GM21528 (cell line): ENCODE data around the gene AASDHPPT.
A peak's percentile ranks its signal among the peaks of the same experiment; 100 is the strongest.
"Not testable (repeated sequence)": the region's sequence is repeated elsewhere in the genome, so short reads cannot be mapped to it uniquely, and the experiment has no call there.

Experiments
- ATAC-seq: cut with Tn5 transposase; IDR thresholded peaks from one replicate; pipeline ENCODE4 v1.9.1; 2021; ENCODE audit warnings: mild to moderate bottlenecking, moderate library complexity; ENCODE audit not compliant: unreplicated experiment, low FRiP score

AASDHPPT gene, protein sequence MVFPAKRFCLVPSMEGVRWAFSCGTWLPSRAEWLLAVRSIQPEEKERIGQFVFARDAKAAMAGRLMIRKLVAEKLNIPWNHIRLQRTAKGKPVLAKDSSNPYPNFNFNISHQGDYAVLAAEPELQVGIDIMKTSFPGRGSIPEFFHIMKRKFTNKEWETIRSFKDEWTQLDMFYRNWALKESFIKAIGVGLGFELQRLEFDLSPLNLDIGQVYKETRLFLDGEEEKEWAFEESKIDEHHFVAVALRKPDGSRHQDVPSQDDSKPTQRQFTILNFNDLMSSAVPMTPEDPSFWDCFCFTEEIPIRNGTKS

DNA sequence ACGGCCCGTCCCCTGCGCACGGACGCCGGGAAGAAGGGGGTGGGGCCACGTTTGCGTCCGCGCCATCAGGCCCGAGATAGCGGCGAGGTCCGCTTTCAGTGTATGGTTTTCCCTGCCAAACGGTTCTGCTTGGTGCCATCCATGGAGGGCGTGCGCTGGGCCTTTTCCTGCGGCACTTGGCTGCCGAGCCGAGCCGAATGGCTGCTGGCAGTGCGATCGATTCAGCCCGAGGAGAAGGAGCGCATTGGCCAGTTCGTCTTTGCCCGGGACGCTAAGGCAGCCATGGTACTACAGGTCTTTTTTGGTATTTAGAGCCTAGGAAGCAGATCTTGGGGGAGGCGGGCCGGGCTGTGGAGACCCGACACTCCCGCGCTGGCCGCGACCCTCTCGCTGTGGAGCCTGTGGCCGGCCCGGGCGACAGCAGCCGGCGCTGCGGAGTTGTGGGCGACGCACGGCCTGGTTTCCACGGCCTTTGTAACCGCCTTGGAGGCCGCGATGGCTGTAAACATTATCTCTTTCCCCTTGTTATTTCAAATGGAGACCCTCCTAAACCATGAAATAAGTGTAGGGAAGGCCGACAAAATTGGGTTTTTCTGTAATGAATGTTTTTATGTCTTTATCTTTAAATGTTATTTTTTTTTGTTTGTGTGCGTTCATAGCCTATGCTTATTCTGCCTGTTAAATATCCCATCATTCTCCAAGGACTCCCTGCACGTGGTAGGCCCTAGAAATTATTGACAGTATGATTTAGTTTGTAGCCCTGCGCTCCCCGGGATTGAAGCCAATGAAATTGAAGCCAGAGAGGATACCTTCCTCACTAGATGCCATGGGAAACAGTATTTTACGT, at the start of gene AASDHPPT:
AASDHPPT (plus strand) TSS at position 54 of the 847 bp plus-strand sequence; CDS start at position 103, 49 bp downstream.
- ATAC-seq: peak; percentile 34

DNA sequence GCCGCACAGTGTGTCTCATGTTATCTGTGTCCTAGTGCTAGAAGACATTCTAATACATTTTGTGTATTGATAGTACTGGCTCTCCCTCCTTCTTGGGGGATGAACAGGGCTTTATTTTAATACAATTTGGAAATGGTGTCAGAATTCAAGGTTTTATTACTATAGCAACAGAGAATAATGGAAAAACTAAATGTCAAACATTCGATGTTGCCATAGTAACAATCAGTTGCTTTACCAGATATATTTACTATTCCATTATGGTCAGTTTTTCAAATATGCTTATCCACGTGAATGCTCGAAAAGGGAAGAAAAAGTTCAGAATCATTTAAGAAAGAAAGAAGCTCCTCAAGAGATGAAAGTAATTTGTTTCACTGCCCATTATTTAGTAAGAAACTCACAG, 46.9 kb upstream of the AASDHPPT start:
- no peak for ATAC-seq

DNA sequence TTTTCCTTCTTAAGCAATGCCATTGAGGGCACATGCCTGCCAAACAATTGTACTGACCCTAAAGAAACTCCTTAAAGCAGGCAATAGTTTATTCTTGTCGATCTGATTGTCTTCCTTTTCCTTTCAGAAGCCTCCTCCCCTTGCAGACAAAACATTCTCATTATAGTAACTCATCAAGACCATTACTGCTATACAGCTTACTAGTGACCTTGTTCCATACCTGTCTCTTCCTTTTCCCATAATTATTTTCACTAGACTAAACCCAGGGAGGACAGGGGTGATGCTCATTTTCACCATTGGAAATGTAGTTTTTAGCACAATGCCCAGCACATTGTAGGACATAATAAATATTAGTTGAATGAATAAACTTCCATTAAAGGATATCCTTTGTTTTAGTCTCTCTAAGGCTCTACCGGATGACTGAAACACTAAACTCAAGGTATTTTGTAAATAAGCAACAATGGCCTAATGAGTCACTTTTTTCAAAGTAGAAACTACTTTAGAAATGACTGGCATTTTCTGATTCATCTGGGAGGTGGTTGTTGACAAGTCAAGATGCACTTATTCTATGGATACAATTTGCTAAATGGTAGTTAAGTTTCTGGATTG, 46.2 kb upstream of the AASDHPPT start:
- ATAC-seq: no peak

DNA sequence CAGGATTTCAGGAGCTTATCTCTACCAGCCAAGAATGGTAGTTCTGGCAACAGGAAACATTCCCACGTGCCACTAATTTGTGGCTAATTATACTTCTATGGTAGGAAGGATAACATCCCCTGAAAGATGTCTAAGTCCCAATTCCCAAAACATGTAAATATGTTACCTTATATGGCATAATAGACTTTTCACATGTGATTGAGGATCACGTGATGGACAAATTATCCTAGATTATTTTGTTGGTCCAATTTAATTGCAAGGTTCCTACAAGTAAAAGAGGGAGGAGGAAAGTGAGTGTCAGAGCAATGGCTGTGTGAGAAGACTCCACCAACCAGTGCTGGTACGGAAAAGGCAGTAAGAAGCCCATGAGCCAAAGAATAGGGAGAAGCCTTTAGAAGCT, 45.5 kb upstream of the AASDHPPT start:
- ATAC-seq: no peak

DNA sequence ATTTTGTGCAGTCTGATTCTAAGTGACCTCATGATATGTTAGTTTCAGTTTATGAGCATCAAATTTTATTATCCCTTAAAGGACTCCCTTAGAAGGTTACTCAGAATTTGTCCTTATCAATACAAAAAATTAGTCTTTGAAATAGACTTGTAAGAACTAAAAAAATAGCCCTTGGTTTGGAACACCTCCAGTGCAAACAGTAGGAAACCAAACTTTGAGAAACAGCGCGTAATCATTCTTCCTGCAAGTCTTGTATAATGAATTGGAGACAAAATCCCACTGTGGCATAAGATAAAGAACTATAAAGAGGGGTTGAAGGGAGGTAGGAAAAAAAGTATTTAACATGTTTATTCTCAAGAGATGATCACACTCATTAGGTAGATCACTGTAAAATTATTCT, 44.6 kb upstream of the AASDHPPT start:
- ATAC-seq: no peak

DNA sequence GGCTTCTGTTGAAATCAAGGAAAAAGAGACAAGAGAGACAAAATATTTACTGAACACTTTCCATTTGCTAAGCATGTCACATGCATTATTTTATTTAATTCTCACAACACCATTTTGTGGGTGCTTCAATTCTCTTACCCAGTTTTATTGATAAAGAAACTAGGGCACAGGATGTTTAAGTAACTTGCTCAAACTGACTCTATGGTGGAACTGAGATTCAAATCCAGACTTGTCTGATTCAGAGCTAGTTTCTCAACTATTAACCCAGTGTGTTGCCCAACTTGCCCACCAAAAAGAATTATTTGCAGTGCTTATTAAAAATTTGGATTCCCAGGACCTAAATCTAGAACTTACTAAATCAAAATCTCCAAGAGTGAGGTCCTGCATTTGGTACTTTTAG, 33.9 kb upstream of the AASDHPPT start:
- ATAC-seq: no peak

DNA sequence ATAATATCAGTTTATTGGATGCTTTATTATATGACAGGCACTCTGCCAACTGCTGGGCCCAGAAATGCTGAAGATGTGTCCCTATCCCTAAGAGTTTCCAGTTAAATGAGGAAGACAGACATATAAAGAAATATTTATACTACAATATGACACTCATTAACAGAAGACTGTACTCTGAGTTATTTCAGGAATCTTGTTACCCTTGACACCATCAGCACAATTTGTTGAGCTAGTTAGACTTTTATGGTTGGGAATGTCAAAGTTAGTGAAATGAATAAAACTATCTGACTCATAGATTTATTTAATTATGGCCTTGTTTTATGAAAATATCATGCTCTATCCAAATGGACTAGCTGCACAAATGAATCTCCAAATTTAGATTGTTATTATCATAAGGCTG, 29.8 kb upstream of the AASDHPPT start:
- no peak for ATAC-seq

DNA sequence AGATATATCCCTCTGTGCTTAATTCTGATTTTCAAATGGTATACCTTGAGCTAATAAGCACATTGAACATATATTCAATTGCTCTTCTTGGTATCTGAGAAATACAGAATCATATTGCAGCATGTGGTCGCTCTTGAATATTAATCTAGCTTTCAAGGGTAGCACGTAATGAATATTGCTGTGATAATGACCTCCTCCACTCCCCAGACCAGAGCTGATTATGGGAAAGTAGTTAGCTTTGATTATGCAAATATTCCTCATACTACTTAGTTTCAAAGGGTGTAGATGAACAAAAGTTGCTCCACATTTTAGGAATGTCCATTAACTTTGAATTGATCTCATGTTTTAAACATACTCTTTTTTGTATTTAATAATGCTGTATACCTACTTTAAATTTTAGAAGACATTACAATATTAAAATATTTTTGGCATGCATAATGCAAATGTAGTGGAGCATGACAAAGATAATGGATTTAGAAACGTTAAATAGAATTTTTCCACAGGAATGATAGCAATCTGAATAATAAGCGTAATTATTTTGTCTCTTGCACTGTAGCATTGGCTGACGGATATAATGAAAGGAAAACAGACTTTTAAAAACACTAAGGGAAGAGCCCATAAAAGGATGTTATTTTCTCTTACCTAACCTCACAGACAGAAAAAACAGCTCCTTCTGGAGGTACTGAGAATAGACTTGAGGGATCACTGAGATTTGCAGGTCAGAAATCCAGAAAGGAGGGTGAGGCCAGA, 27.6 kb upstream of the AASDHPPT start:
- no peak for ATAC-seq

DNA sequence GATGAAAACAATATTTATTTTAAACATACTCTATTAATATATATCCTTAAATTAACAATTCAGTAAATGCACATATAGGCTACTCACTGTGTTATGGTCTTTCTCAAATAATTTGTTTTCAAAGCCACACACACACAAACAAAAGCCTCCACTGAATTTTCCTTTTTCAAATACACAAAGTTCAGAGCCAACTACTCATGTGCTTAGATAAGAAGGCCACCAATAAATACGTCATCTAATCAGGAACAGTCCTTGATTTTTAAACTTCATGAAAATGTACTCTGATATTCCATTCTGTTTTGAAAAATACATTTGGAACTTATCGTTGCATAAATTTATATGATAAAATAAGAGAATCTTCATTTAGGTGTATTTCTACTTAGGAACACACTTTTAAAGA, 26.4 kb upstream of the AASDHPPT start:
- ATAC-seq: no peak

DNA sequence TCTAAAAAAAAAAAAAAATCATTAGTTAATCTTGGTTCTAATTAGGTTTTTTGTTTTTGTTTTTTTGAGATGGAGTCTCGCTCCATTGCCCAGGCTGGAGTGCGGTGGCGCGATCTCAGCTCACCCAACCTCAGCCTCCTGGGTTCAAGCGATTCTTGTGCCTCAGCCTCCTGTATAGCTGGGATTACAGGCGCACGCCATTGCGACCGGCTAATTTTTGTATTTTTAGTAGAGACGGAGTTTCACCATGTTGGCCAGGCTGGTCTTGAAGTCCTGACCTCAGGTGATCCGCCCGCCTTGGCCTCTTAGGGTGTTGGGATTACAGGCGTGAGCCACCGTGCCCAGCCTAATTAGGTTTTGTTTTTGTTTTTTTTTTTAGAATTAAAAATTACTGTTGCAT, 19.1 kb upstream of the AASDHPPT start:
- ATAC-seq: not testable (repeated sequence)

DNA sequence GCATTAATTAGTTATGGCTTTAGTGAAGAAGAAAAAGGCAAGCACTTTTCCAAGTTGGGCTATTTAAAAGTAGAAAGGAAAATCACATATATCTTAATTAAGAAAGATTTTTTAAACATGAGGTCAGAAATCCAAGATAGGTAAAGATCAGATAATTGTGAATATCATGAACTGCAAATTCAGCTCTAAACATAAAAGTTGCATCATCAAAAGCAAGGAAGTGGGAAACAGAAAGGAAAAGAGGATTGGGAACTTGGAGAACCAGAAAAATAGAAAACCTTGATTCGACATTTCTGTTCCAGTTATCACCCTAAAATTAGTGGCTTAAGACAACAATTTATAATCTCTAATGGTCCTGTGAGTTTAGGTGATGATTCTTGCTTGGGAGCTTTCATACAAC, 17.8 kb upstream of the AASDHPPT start:
- no peak for ATAC-seq

DNA sequence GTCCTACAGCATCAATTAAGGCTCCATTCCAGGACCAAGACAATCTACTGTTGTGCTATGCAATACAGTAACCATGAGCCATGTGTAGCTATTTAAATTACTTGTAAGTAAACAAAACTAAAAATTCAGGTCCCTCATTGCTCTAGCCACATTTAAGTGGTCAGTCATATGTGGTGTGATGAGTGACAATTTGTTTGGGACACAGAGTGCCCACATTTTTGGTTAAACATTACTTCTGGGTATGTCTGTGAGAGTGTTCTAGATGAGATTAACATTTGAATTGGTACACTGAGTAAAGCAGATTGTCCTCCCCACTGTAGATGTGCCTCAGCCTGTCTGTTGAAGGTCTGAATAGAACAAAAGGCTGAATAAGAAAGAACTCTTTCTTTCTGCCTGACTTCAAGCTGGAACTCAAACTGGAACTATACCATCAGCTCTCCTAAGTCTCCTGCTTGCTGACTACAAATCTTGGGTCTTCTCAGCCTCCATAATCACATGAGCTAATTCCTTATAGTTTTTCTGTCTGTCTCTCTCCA, 16.1 kb upstream of the AASDHPPT start:
- ATAC-seq: no peak

DNA sequence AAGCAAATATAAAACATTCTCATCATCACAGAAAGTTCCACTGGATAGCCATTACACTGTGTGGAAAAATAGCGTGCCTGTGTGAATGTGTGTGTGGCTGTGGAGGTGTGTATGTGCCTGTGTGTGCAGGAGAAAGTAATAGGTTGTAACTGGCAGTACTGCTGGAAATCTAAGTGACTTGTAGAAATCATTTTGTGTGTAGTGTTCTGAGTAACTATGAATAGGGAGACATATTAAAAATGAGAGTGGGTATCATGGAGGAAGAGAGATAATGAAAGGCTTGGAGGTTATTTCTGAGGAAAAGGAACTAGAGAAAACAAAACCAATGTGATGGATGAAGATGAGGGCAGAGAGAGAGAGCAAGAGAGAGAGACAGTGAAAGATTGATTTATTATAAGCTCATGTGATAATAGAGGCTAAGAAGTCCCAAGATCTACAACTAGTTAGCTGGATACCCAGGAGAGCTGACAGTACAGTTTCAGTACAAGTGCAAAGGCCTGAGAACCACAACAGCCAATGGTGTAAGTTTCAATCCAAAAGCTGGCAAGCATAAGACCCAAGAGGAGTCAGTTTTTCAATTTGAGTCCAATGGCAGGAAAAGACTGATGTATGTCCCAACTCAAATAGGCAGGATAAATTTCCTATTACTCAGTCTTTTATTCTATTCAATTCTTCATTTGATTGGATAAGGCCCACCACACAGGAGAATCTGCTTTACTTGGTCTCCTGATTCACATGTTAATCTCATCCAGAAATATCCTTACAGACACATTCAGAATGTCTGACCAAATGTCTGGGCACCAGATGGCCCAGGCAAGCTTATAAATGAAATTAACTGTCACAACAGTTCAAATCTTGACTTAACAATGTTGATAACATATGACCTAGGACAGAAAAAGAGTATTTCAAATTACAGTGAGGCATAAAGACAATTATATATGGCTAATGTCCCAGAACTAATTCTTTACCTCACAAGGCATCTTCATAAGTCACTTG, 15.2 kb upstream of the AASDHPPT start:
- ATAC-seq: no peak

DNA sequence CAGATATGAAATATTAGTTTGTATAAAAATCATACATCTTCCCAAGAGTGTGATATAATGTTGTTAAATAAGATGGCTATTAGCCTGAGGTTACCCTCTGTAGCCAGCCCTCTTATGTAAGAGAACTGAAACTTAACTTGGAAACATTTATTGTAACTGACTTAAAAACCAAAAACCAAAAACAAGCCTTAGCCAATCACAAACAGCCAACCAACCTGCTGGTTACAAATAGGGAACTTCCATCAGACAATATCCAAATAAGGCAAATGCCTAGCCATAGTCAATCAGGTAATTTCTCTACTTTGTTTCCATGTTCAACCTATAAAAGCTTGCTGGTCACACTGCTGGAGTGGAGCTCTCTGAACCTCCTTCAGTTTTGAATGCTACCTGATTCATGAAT, 14.5 kb upstream of the AASDHPPT start:
- ATAC-seq: no peak

DNA sequence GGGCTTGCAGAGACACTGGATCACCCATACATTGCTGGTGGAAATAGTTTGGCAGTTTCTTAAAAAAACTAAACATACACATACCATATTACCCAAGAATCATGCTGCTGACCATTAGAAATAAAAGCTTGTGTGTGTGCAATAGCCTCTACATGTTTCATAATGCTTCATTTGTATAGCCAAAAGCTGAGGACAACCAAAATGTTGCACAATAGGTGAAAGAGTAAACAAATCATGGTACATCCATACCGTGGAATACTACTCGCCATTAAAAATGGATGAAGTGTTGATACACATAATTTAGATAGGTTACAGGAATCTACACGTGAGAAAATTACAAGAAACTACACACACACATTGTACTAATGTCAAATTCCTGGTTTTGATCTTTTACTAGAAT, 6.9 kb upstream of the AASDHPPT start:
- ATAC-seq: no peak

DNA sequence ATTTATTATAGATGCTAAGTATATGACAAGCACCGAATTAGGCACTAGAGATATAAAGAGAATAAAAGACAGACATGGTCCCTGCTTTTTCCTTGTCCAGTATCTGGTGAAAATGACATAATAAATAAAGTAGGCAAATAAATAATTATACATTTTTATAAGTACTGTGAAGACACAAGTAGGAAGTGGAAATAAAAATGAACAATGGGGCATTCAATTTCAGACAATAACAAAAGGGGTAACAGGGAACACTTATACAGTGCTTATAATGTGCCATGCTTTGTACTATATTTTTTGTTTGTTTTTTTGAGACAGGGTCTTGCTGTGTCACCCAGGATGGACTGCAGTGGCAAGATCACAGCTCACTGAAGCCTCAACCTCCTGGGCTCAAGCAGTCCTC, 4.7 kb upstream of the AASDHPPT start:
- ATAC-seq: no peak

DNA sequence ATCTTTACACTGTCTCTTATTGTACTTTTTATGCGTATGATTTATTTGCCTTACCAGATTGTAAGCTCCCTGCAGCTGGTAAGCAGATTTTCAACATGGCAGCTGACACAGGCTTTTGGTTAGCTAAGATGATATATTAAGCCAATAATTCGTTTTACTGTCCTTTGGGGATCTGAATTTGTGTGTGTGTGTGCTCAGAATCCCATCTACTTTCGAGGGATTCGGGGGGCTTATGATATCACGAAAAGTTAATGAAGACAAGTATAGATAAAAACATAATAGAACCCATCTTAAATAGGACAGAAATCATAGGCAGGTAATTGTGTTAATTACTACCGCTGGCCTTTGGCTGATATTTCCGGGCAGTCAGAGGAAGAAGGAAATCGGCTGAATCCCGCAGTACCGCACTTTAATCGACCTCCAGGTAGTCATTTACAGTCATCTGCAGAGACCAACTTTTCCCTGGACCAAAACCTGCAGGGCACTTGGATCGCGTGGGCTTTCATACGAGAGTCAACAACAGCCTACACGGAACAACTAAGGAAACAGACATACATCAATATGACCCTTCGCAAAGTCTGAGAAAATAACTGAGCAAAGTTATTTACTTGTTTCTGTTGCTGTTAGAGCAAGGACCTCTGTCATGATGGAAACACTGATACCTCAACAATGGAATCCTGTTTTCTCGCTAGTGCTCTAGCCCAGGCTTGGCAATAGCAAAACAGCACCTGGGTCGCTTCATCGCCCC, 1.1 kb upstream of the AASDHPPT start:
- no peak for ATAC-seq

DNA sequence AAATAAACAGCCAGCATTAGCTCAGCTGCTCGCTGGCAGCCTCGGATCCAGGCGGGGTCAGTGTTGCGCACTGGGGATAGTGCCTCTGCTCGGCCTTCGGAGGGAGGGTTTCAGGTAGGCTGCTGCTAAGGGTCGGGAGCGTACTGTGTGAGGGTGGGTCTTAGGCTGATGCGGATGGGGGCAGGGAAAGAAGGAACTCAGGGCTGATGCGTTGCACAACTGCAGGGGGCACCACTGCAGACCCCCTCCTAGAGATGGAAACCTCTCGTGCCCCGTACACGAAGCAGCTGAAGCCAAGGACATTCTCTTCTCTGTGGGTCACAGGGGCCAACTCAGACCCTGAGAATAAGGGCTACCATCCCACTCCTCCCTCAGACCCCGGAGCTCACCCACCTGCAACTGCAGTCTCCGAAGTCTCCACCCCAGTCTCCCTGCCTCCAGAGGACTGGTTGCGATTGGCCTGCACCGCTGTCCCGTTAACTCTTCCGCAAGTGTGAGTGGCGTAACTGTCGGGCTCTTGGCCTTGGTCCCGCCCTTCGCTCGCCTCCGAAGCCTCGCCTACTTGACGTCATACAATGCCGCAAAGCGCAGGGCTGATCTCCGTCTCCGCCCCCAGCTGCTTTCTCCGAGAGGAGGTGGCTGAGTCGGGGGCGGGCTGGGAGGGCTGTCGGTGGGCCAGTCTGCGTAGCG, 398 bp upstream of the AASDHPPT start, which contains the start of gene KBTBD3:
KBTBD3 (minus strand) TSS at position 429 of the 690 bp plus-strand sequence. CDS start 18,250 bp downstream, outside the sequence.
- peak; percentile 98 for ATAC-seq
